ENCODE measurements around the gene IL1B.

The IL1B gene

GRCh38 chr2:112811841-112812306 is 24.7 kb downstream of the IL1B start:
- H3K27ac ChIP-seq (ENCODE audit: low read depth, low read length), result no peak overlapping the region
- no peaks in the 10 kb centered on the region for H3K36me3 ChIP-seq (ENCODE audit: insufficient read depth, low read length)
- H3K9me3 ChIP-seq (ENCODE audit: low read length), result no peaks in the 10 kb centered on the region
- no peaks in the 10 kb centered on the region for H3K27me3 ChIP-seq (ENCODE audit: control insufficient read depth in 1 of 2, insufficient read depth in 2 of 2, low read length in 2 of 2)
- no peak overlapping the region for H3K4me3 ChIP-seq (ENCODE audit: low read depth in 1 of 2, low read length in 2 of 2)
- H3K9ac ChIP-seq (ENCODE audit: low read length), result no peak overlapping the region
- H3K4me1 ChIP-seq (ENCODE audit: insufficient read depth, low read length), result peaks cover 12% of the 10 kb centered on the region

- Histone ChIP-seq H3K36me3 (ENCODE audit: insufficient read depth, low read length) (no peaks in the 10 kb centered on the region), H3K9ac (ENCODE audit: low read length) (no peak overlapping the region), H3K27me3 (ENCODE audit: control insufficient read depth in 1 of 2, insufficient read depth in 2 of 2, low read length in 2 of 2) (no peaks in the 10 kb centered on the region), H3K4me1 (ENCODE audit: insufficient read depth, low read length) (peaks cover 12% of the 10 kb centered on the region), H3K4me3 (ENCODE audit: low read depth in 1 of 2, low read length in 2 of 2) (no peak overlapping the region), H3K27ac (ENCODE audit: low read depth, low read length) (no peak overlapping the region), H3K9me3 (ENCODE audit: low read length) (no peaks in the 10 kb centered on the region)
Observed at GRCh38 chr2:112811276-112811831, 25.2 kb downstream of the IL1B start.

GRCh38 chr2:112809112-112809511 is 27.5 kb downstream of the IL1B start:
- H3K9ac ChIP-seq (ENCODE audit: low read length), result no peak overlapping the region
- H3K27ac ChIP-seq (ENCODE audit: low read depth, low read length), result no peak overlapping the region
- H3K27me3 ChIP-seq (ENCODE audit: control insufficient read depth in 1 of 2, insufficient read depth in 2 of 2, low read length in 2 of 2), result no peaks in the 10 kb centered on the region
- H3K36me3 ChIP-seq (ENCODE audit: insufficient read depth, low read length), result no peaks in the 10 kb centered on the region
- H3K4me3 ChIP-seq (ENCODE audit: low read depth in 1 of 2, low read length in 2 of 2), result no peak overlapping the region
- peaks cover 12% of the 10 kb centered on the region for H3K4me1 ChIP-seq (ENCODE audit: insufficient read depth, low read length)
- H3K9me3 ChIP-seq (ENCODE audit: low read length), result no peaks in the 10 kb centered on the region

GRCh38 chr2:112807233-112807807 is 29.3 kb downstream of the IL1B start:
- Histone ChIP-seq H3K36me3 (ENCODE audit: insufficient read depth, low read length) (no peaks in the 10 kb centered on the region), H3K4me1 (ENCODE audit: insufficient read depth, low read length) (peaks cover 2% of the 10 kb centered on the region), H3K9me3 (ENCODE audit: low read length) (no peaks in the 10 kb centered on the region), H3K27me3 (ENCODE audit: control insufficient read depth in 1 of 2, insufficient read depth in 2 of 2, low read length in 2 of 2) (no peaks in the 10 kb centered on the region), H3K9ac (ENCODE audit: low read length) (no peak overlapping the region), H3K4me3 (ENCODE audit: low read depth in 1 of 2, low read length in 2 of 2) (no peak overlapping the region), H3K27ac (ENCODE audit: low read depth, low read length) (no peak overlapping the region)

GRCh38 chr2:112805542-112805941 is 31.0 kb downstream of the IL1B start:
- no peaks in the 10 kb centered on the region for H3K36me3 ChIP-seq (ENCODE audit: insufficient read depth, low read length)
- H3K4me3 ChIP-seq (ENCODE audit: low read depth in 1 of 2, low read length in 2 of 2), result no peak overlapping the region
- no peak overlapping the region for H3K27ac ChIP-seq (ENCODE audit: low read depth, low read length)
- H3K9ac ChIP-seq (ENCODE audit: low read length), result no peak overlapping the region
- no peaks in the 10 kb centered on the region for H3K27me3 ChIP-seq (ENCODE audit: control insufficient read depth in 1 of 2, insufficient read depth in 2 of 2, low read length in 2 of 2)
- H3K4me1 ChIP-seq (ENCODE audit: insufficient read depth, low read length), result no peaks in the 10 kb centered on the region
- no peaks in the 10 kb centered on the region for H3K9me3 ChIP-seq (ENCODE audit: low read length)

DNA sequence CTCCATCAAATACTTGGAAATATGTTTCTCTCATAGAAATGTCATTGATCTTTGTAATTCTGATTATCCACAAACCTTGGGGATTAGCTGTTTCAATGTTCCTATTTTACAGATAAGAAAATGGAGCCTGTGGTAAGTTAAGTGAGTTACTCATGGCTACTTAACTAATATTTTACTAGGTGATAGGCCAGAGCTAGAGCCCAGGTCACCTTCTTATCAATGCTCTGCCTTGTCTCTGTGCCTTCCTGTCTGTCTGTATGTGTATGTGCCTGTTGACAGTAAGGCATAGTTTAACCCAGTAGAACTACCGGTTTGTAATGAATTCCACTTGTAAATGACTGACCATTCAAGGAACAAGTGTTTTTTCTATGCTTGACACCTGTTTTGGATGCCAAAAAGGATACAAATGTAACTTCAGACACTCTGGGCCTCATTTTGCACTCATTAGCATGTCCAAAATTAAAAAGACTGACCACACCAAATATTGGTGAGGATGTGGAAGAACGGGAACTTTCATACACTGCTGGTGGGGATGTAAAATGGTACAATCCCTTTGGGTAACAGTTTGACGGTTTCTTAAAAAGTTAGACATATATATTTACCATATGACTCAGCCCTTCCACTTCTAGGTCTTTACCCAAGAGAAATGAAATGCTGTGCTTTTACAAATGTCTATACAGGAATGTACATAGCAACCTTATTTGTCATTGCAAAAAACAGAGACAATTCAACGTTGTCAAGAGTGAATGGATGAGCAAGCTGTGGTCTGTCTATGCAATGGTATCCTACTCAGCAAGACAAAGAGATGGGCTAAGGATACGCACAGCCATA is 32.7 kb downstream of the IL1B start:
- no peaks in the 10 kb centered on the region for H3K27me3 ChIP-seq (ENCODE audit: control insufficient read depth in 1 of 2, insufficient read depth in 2 of 2, low read length in 2 of 2)

GRCh38 chr2:112800881-112801583 is 35.5 kb downstream of the IL1B start:
- Histone ChIP-seq H3K27ac (ENCODE audit: low read depth, low read length) (no peak overlapping the region), H3K27me3 (ENCODE audit: control insufficient read depth in 1 of 2, insufficient read depth in 2 of 2, low read length in 2 of 2) (no peaks in the 10 kb centered on the region), H3K36me3 (ENCODE audit: insufficient read depth, low read length) (no peaks in the 10 kb centered on the region), H3K9me3 (ENCODE audit: low read length) (no peaks in the 10 kb centered on the region), H3K4me3 (ENCODE audit: low read depth in 1 of 2, low read length in 2 of 2) (no peak overlapping the region), H3K9ac (ENCODE audit: low read length) (no peak overlapping the region), H3K4me1 (ENCODE audit: insufficient read depth, low read length) (no peaks in the 10 kb centered on the region)

More for the DNA sequence above, 32.7 kb downstream of the IL1B start:
- Histone ChIP-seq H3K4me1 (ENCODE audit: insufficient read depth, low read length) (no peaks in the 10 kb centered on the region), H3K27ac (ENCODE audit: low read depth, low read length) (no peak overlapping the region), H3K9me3 (ENCODE audit: low read length) (no peaks in the 10 kb centered on the region), H3K36me3 (ENCODE audit: insufficient read depth, low read length) (no peaks in the 10 kb centered on the region), H3K9ac (ENCODE audit: low read length) (no peak overlapping the region), H3K4me3 (ENCODE audit: low read depth in 1 of 2, low read length in 2 of 2) (no peak overlapping the region)

DNA sequence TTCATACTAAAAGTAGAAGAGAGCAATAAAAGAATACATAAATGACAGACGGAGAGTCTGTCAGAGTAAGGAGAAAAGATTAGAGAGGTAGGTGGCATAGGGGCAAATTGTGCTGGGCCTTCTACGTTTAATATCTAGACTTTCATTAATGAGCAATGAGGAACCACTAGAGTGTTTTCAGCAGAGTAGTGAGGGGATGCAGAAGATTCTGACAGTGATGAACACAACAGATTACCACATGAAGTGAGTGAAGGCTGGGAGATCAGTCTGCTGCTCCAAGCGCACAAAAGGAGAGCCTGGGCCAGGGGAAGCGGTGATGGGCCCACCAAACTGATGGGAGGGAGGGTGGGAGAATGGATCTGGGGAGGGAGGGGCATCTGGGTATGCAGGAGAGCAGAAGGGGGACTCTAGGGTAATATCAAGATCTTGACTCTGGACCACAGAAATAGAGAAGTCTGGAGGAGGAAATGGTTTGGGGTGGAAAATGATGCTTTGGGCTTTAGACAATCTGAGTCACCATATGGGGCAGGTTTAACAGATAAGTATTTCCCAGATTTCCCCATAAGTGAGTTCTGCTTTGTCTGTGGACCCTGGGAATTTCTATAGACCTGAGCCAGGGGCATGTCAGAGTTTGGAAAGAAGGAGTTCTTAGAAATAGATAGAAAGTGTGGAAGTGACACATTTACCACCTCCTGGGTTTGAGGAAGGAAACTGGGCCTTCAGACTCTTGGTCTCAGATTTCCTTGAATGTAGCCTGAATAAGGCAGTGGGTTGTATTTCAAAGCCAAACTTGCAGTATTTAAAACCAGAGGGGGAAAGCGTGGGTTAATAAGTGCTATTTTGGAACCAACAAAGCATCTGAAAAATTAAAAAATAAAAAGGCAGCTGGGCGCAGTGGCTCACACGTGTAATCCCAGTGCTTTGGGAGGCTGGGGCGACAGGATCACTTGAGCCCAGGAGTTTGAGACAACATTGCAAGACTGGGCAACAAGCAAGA is 37.3 kb downstream of the IL1B start:
- no peak overlapping the region for H3K4me3 ChIP-seq (ENCODE audit: low read depth in 1 of 2, low read length in 2 of 2)
- H3K9ac ChIP-seq (ENCODE audit: low read length), result no peak overlapping the region
- H3K36me3 ChIP-seq (ENCODE audit: insufficient read depth, low read length), result no peaks in the 10 kb centered on the region
- H3K9me3 ChIP-seq (ENCODE audit: low read length), result no peaks in the 10 kb centered on the region
- H3K27me3 ChIP-seq (ENCODE audit: control insufficient read depth in 1 of 2, insufficient read depth in 2 of 2, low read length in 2 of 2), result no peaks in the 10 kb centered on the region
- H3K4me1 ChIP-seq (ENCODE audit: insufficient read depth, low read length), result no peaks in the 10 kb centered on the region
- H3K27ac ChIP-seq (ENCODE audit: low read depth, low read length), result no peak overlapping the region

DNA sequence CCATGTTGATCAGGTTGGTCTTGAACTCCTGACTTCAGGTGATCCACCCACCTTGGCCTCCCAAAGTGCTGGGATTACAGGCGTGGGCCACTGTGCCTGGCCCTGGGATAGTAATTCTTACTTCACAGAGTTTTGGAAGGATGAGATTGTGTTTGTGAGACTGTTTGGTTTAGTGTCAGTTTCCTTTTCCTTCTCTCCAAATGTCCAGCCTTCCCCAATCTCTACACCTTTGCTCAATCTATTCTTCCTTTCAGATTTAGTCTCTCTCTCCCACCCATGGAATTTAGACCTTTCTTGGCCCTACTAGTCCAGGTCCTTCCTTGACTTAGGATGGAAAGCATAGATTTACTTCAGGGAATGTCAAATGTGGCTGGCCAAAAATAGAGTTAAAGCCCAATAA is 40.1 kb downstream of the IL1B start:
- H3K27ac ChIP-seq (ENCODE audit: low read depth, low read length), result no peak overlapping the region
- H3K27me3 ChIP-seq (ENCODE audit: control insufficient read depth in 1 of 2, insufficient read depth in 2 of 2, low read length in 2 of 2), result no peaks in the 10 kb centered on the region
- H3K36me3 ChIP-seq (ENCODE audit: insufficient read depth, low read length), result no peaks in the 10 kb centered on the region
- no peak overlapping the region for H3K9ac ChIP-seq (ENCODE audit: low read length)
- no peaks in the 10 kb centered on the region for H3K9me3 ChIP-seq (ENCODE audit: low read length)
- H3K4me1 ChIP-seq (ENCODE audit: insufficient read depth, low read length), result no peaks in the 10 kb centered on the region
- no peak overlapping the region for H3K4me3 ChIP-seq (ENCODE audit: low read depth in 1 of 2, low read length in 2 of 2)

- Histone ChIP-seq H3K27ac (ENCODE audit: low read depth, low read length) (no peak overlapping the region), H3K27me3 (ENCODE audit: control insufficient read depth in 1 of 2, insufficient read depth in 2 of 2, low read length in 2 of 2) (no peaks in the 10 kb centered on the region), H3K9ac (ENCODE audit: low read length) (no peak overlapping the region), H3K4me3 (ENCODE audit: low read depth in 1 of 2, low read length in 2 of 2) (no peak overlapping the region), H3K4me1 (ENCODE audit: insufficient read depth, low read length) (no peaks in the 10 kb centered on the region), H3K9me3 (ENCODE audit: low read length) (no peaks in the 10 kb centered on the region), H3K36me3 (ENCODE audit: insufficient read depth, low read length) (no peaks in the 10 kb centered on the region)
Observed at GRCh38 chr2:112795774-112796173, 40.8 kb downstream of the IL1B start.
